Neuronal stem cell (in vitro differentiated cells): ENCODE data around the gene KRT6B.
A peak's percentile ranks its signal among the peaks of the same experiment; 100 is the strongest.

Experiments
- DNase-seq: peaks from one replicate; pipeline ENCODE4 v3.0.0-alpha.2; 2013; ENCODE audit warnings: low spot score
- H2AFZ ChIP-seq: one replicate; pipeline ENCODE4 v1.6.1; 2013; ENCODE audit warnings: mild to moderate bottlenecking, low read length, inconsistent platforms
- H2AK5ac ChIP-seq: 2 replicates; pipeline ENCODE4 v1.6.1; 2013; ENCODE audit warnings: low read depth, mild to moderate bottlenecking, inconsistent platforms, low read length, moderate library complexity, mixed read lengths
- H2BK120ac ChIP-seq: 2 replicates; pipeline ENCODE4 v1.6.1; 2013; ENCODE audit warnings: low read depth, mild to moderate bottlenecking, inconsistent platforms, low read length, moderate library complexity, mixed read lengths
- H2BK12ac ChIP-seq: one replicate; pipeline ENCODE4 v1.6.1; 2013; ENCODE audit warnings: low read length, inconsistent platforms
- H2BK15ac ChIP-seq: 2 replicates; pipeline ENCODE4 v1.6.1; 2013; ENCODE audit warnings: mild to moderate bottlenecking, low read length, inconsistent platforms, mixed read lengths
- H2BK5ac ChIP-seq: one replicate; pipeline ENCODE4 v1.6.1; 2013; ENCODE audit warnings: inconsistent platforms, mild to moderate bottlenecking, low read length, moderate library complexity
- H3K14ac ChIP-seq: one replicate; pipeline ENCODE4 v1.6.1; 2013; ENCODE audit warnings: low read length, inconsistent platforms
- H3K18ac ChIP-seq: 2 replicates; pipeline ENCODE4 v1.6.1; 2013; ENCODE audit warnings: low read length, inconsistent platforms
- H3K23ac ChIP-seq: 2 replicates; pipeline ENCODE4 v1.6.1; 2013; ENCODE audit warnings: low read depth, mild to moderate bottlenecking, mixed read lengths, low read length, inconsistent platforms; ENCODE audit not compliant: poor library complexity
- H3K27ac ChIP-seq: replicated peaks from 3 replicates; pipeline ENCODE4 v1.5.1; 2013; ENCODE audit warnings: low read length, inconsistent platforms
- H3K27me3 ChIP-seq, 3 experiments: 2 replicates each; pipeline ENCODE4 v1.6.1; 2013; ENCODE audit warnings: low read length in 3 of 3, mild to moderate bottlenecking in 2 of 3, inconsistent platforms in 1 of 3, low read depth in 1 of 3, mixed read lengths in 1 of 3, moderate library complexity in 1 of 3; ENCODE audit not compliant: control insufficient read depth in 3 of 3, insufficient read depth in 3 of 3
- H3K36me3 ChIP-seq, 2 donors: replicated peaks in 1 of 2; 2 replicates each; pipeline ENCODE4 v1.6.1; 2013; ENCODE audit warnings: low read length in 2 of 2; ENCODE audit not compliant: control insufficient read depth in 2 of 2, insufficient read depth in 2 of 2
- H3K4ac ChIP-seq: 2 replicates; pipeline ENCODE4 v1.6.1; 2013; ENCODE audit warnings: inconsistent platforms, mild to moderate bottlenecking, low read length, moderate library complexity
- H3K4me1 ChIP-seq, 2 donors: 1 replicate in 1 of 2; 2 replicates in 1 of 2; pipeline ENCODE4 v1.6.1; 2013; ENCODE audit warnings: low read length in 2 of 2, low read depth in 1 of 2; ENCODE audit not compliant: control insufficient read depth in 2 of 2, insufficient read depth in 1 of 2
- H3K4me2 ChIP-seq: one replicate; pipeline ENCODE4 v1.6.1; 2013; ENCODE audit warnings: mild to moderate bottlenecking, low read length, inconsistent platforms; ENCODE audit not compliant: insufficient read depth, poor library complexity, severe bottlenecking
- H3K4me3 ChIP-seq, 2 donors: 2 replicates each; pipeline ENCODE4 v1.5.1; 2013; ENCODE audit warnings: low read length in 2 of 2, mild to moderate bottlenecking in 2 of 2, inconsistent platforms in 1 of 2, moderate library complexity in 1 of 2
- H3K79me1 ChIP-seq: one replicate; pipeline ENCODE4 v1.6.1; 2013; ENCODE audit warnings: low read depth, mild to moderate bottlenecking, inconsistent platforms, low read length, moderate library complexity
- H3K9ac ChIP-seq: one replicate; pipeline ENCODE4 v1.6.1; 2013; ENCODE audit warnings: mild to moderate bottlenecking, low read depth, low read length, inconsistent platforms; ENCODE audit not compliant: poor library complexity
- H3K9me3 ChIP-seq, 2 donors: replicated peaks in 1 of 2; 2 replicates each; pipeline versions ENCODE3 to v1.6.1; 2013; ENCODE audit warnings: low read length in 2 of 2, mild to moderate bottlenecking in 2 of 2, inconsistent platforms in 1 of 2, low read depth in 1 of 2, mixed read lengths in 1 of 2, moderate library complexity in 1 of 2; ENCODE audit not compliant: control insufficient read depth in 2 of 2, insufficient read depth in 1 of 2
- H4K8ac ChIP-seq: one replicate; pipeline ENCODE4 v1.6.1; 2013; ENCODE audit warnings: low read depth, mild to moderate bottlenecking, inconsistent platforms, low read length, moderate library complexity
- H4K91ac ChIP-seq: one replicate; pipeline ENCODE4 v1.6.1; 2013; ENCODE audit warnings: low read length, low read depth, mild to moderate bottlenecking, inconsistent platforms; ENCODE audit not compliant: poor library complexity
- WGBS, 2 donors: extraction: QIAGEN DNeasy Blood & Tissue Kit; methylation state at CpG; one replicate each; pipeline ENCODE4 v1.1.7; 2013; ENCODE audit warnings: missing lambda C conversion rate in 2 of 2, mixed read lengths in 1 of 2; ENCODE audit not compliant: insufficient read length in 2 of 2, insufficient replicate concordance in 1 of 2; ENCODE audit errors: extremely low coverage in 2 of 2; 5-methylcytosine and 5-hydroxymethylcytosine counted together

KRT6B gene

GRCh38 chr12:52444647-52445595 is 7.0 kb downstream of the KRT6B start:
- Histone ChIP-seq H3K9ac (no peak overlapping the region), H3K18ac (no peak overlapping the region), H3K9me3 (no peaks in the 10 kb centered on the region), H2BK5ac (no peak overlapping the region), H4K8ac (no peak overlapping the region), H2BK15ac (no peak overlapping the region), H3K36me3 (no peaks in the 10 kb centered on the region), H3K23ac (no peak overlapping the region), H3K4me2 (no peak overlapping the region), H3K4me3 (no peak overlapping the region), H4K91ac (no peak overlapping the region), H2AFZ (no peak overlapping the region), H3K14ac (peak overlapping the region; percentile 40), H2BK12ac (no peak overlapping the region), H3K27ac (no peak overlapping the region), H2BK120ac (no peak overlapping the region), H3K27me3 (no peaks in the 10 kb centered on the region), H2AK5ac (no peak overlapping the region), H3K4ac (no peak overlapping the region), H3K4me1 (peaks cover 0 to 19% of the 10 kb centered on the region in 2 donors), H3K79me1 (no peaks in the 10 kb centered on the region)
- DNase-seq = no peak
- no CpG with 5 or more reads among the region's 10 CpGs for WGBS, 2 donors

GRCh38 chr12:52443966-52444365 is 8.0 kb downstream of the KRT6B start:
- Histone ChIP-seq H2BK5ac (no peak overlapping the region), H3K14ac (no peak overlapping the region), H3K36me3 (no peaks in the 10 kb centered on the region), H2BK120ac (no peak overlapping the region), H3K9ac (no peak overlapping the region), H2AK5ac (no peak overlapping the region), H3K27ac (no peak overlapping the region), H3K4me2 (no peak overlapping the region), H2BK15ac (no peak overlapping the region), H3K4me1 (peaks cover 0 to 19% of the 10 kb centered on the region in 2 donors), H3K9me3 (no peaks in the 10 kb centered on the region), H2BK12ac (no peak overlapping the region), H4K91ac (no peak overlapping the region), H3K79me1 (no peaks in the 10 kb centered on the region), H3K4me3 (no peak overlapping the region), H3K4ac (no peak overlapping the region), H3K23ac (no peak overlapping the region), H3K27me3 (no peaks in the 10 kb centered on the region), H4K8ac (no peak overlapping the region), H2AFZ (no peak overlapping the region), H3K18ac (no peak overlapping the region)
- WGBS, 2 donors = no CpG with 5 or more reads among the region's 3 CpGs
- DNase-seq = no peak

- no peak overlapping the region for H2AK5ac ChIP-seq
Observed at GRCh38 chr12:52442600-52443061, 9.3 kb downstream of the KRT6B start.

GRCh38 chr12:52441320-52441911 is 10.5 kb downstream of the KRT6B start:
- Histone ChIP-seq H3K9ac (no peak overlapping the region), H3K36me3 (no peaks in the 10 kb centered on the region), H3K23ac (no peak overlapping the region), H3K27ac (peak overlapping the region; percentile 55), H2AFZ (no peak overlapping the region), H4K8ac (no peak overlapping the region), H3K4ac (no peak overlapping the region), H2AK5ac (no peak overlapping the region), H3K14ac (no peak overlapping the region), H4K91ac (no peak overlapping the region), H2BK5ac (no peak overlapping the region), H3K9me3 (no peaks in the 10 kb centered on the region), H2BK120ac (no peak overlapping the region), H3K4me2 (no peak overlapping the region), H2BK15ac (no peak overlapping the region), H3K4me1 (peaks cover 0 to 19% of the 10 kb centered on the region in 2 donors), H3K4me3 (no peak overlapping the region), H2BK12ac (peak overlapping the region; percentile 19), H3K27me3 (no peaks in the 10 kb centered on the region), H3K79me1 (no peaks in the 10 kb centered on the region), H3K18ac (peak overlapping the region; percentile 8)
- DNase-seq = no peak
- WGBS, 2 donors = no CpG with 5 or more reads among the region's 9 CpGs

More at GRCh38 chr12:52442600-52443061, 9.3 kb downstream of the KRT6B start:
- peaks cover 0 to 19% of the 10 kb centered on the region in 2 donors for H3K4me1 ChIP-seq
- no peaks in the 10 kb centered on the region for H3K27me3 ChIP-seq
- H3K18ac ChIP-seq = peak overlapping the region; percentile 45
- H3K9me3 ChIP-seq = no peaks in the 10 kb centered on the region
- H3K79me1 ChIP-seq = no peaks in the 10 kb centered on the region
- H3K4me3 ChIP-seq = no peak overlapping the region
- H3K14ac ChIP-seq = no peak overlapping the region
- no peak overlapping the region for H2AFZ ChIP-seq
- no peak overlapping the region for H4K8ac ChIP-seq
- H2BK12ac ChIP-seq = no peak overlapping the region
- H4K91ac ChIP-seq = no peak overlapping the region
- peak overlapping the region; percentile 46 for H3K9ac ChIP-seq
- H3K4ac ChIP-seq = no peak overlapping the region
- H3K36me3 ChIP-seq = no peaks in the 10 kb centered on the region
- H3K4me2 ChIP-seq = no peak overlapping the region
- no peak overlapping the region for H2BK5ac ChIP-seq
- no peak overlapping the region for H2BK120ac ChIP-seq
- no peak overlapping the region for H3K23ac ChIP-seq
- no peak for DNase-seq
- H2BK15ac ChIP-seq = no peak overlapping the region
- H3K27ac ChIP-seq = peak overlapping the region; percentile 21
- no CpG with 5 or more reads among the region's 6 CpGs for WGBS, 2 donors
